GM18508 (cell line): ENCODE measurements around the gene KMT2A.
"Not testable (repeated sequence)": the region's sequence is repeated elsewhere in the genome, so short reads cannot be mapped to it uniquely, and the experiment has no call there.

Experiments used
- ATAC-seq: cut with Tn5 transposase; IDR thresholded peaks from one replicate; pipeline ENCODE4 v1.9.1; 2021; ENCODE audit warnings: moderate number of reproducible peaks; ENCODE audit not compliant: insufficient read depth, unreplicated experiment

KMT2A gene

GRCh38 chr11:118435893-118436624, at the start of gene KMT2A:
TSS of gene KMT2A (plus strand) at chr11:118436492. CDS start at chr11:118436513, 21 bp downstream.
- ATAC-seq: no peak

GRCh38 chr11:118396097-118396501, 40.2 kb upstream of the KMT2A start:
- no peak for ATAC-seq

GRCh38 chr11:118397448-118397847, 38.8 kb upstream of the KMT2A start:
- no peak for ATAC-seq

DNA sequence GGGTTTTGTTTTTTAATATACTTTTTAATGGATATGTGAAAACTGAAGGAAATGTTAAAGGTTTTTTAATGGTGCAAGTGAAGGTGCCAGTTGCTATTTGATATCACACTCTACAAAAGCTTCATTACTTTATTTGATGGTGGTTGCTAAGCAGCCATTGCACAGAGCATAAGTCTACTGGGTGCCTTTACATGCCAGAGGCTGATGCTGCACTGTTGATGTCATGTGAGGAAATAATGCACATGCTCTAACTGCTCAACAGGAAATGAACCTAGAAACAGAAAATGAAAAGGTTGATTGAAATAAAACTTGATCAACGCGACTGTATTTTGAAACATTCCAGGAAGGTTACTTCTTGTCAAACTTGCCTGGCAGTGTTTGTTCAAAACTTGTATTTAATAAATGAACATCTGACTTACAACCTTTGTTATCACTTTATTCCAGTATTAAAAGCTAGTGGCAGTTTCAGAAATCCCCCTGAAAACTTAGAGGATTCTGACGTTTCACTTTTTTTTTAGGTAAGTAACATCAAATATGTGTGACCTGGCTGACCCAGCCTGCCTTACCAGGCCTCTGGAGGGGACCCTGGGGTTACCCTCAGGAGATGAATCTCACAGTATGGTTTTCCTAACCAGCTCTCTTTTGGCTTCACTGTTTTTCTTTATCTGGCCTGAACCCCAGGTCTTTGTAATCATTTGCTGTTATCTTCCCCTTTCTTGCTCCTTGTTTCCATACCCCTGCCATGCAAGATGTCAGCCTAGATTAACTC, 37.3 kb upstream of the KMT2A start:
- no peak for ATAC-seq

- no peak for ATAC-seq
Observed at GRCh38 chr11:118401151-118401879, 35.0 kb upstream of the KMT2A start, which contains the start of gene ATP5MG. TSS of gene ATP5MG (plus strand) at chr11:118401606. CDS start at chr11:118401666, 60 bp downstream.

GRCh38 chr11:118401880-118402590, 34.3 kb upstream of the KMT2A start:
- no peak for ATAC-seq

DNA sequence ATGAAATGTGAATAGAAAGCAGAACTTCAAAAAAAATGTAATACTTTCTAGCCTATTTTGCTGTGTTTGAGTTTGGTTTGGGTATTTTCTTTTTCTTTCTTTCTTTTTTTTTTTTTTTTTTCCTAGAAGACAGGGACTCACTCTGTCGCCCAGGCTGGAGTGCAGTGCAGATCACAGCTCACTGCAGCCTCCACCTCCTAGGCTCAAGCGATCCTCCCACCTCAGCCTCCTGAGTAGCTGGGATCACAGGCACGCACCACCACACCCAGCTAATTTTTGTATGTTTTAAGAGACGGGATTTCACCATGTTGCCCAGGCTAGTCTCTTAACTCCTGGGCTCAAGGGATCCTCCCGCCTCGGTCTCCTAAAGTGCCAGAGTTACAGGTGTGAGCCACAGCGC, 33.7 kb upstream of the KMT2A start:
- ATAC-seq: not testable (repeated sequence)

DNA sequence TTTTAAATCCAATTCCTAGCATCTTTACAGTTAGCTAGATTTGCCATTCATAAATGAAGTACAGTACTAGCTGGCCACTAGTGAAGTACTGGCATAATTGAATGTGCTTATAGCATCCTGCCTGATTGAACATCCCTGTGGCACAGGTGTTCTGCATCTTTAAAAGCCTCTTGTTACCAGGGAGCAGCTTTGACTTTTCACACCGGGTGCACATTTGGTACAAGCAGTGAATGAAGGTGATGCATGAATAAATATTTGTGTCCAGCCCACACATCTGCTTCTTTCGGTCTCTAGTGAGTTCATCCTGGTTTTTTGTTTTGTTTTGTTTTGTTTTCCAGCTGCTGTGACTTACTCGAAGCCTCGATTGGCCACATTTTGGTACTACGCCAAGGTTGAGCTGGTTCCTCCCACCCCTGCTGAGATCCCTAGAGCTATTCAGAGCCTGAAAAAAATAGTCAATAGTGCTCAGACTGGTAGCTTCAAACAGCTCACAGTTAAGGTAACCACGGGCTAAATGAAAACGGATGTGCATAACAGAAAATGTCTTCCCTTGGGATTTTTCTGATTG, 29.6 kb upstream of the KMT2A start:
- ATAC-seq: no peak

DNA sequence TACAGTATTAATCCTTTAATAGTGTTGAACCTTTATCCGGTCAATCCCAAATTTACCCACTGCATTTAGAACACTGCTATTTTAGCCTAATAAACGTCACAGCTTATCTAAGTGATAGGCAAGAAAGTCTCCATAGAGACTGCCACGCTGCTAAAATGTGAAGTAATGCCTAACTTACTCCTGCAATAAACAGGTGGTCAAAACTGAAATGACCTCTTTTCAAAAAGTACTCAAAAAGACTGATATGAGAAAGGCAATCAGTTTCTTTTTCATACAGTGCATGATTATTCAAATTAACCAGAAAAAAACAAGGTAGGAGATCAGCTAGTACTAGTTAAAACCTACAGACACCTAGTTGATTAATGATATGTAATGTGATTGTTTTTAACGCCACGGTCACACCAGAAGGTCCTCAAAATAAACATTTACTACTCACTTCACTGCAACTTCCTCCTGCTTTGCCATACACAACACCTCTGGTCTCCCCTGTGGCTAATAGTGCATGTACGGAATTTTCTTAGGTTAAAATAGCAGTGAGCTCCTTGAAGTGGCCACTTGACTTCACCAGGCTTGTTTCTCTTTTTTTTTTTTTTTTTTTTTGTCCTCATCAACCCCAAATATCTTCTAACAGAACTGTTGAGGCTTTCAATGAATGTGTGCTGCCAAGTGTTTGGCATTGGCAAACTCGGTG, 26.1 kb upstream of the KMT2A start:
- no peak for ATAC-seq

DNA sequence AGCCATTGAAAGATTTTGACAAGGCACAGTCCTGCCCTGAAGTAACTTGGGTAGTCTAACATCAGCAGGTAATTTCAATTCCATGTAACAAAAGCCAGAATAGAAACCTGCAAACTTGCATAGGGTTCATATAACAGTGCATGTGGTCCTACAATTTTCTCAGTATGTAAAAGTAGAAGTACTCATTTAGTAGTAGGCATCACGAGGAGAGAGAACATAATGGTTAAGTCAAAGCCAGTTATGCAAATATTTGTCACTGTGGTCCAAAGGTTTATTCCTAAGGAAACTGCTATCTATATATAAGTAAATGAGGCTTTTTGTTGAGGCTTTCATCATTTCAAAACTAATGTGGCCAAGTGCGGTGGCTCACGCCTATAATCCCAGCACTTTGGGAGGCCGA, 24.8 kb upstream of the KMT2A start:
- ATAC-seq: no peak

DNA sequence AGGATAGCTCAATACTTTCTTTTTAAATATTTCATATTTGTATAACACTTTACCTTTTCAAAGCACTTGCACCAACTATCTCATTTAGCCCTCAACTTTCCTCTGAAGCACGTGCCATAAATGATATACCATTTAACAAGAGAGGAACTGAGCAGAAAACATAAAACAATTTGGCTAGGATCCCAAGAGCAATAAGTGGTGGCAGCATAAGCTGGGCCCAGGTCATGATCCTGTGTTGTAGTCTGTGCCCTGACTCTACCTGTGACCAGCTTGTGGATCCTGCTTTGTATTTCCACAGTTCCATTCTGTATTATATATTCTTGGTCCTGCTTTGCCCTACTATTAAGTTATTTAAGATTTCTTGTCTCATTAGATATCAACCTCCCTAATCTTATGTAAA, 23.4 kb upstream of the KMT2A start:
- ATAC-seq: no peak

DNA sequence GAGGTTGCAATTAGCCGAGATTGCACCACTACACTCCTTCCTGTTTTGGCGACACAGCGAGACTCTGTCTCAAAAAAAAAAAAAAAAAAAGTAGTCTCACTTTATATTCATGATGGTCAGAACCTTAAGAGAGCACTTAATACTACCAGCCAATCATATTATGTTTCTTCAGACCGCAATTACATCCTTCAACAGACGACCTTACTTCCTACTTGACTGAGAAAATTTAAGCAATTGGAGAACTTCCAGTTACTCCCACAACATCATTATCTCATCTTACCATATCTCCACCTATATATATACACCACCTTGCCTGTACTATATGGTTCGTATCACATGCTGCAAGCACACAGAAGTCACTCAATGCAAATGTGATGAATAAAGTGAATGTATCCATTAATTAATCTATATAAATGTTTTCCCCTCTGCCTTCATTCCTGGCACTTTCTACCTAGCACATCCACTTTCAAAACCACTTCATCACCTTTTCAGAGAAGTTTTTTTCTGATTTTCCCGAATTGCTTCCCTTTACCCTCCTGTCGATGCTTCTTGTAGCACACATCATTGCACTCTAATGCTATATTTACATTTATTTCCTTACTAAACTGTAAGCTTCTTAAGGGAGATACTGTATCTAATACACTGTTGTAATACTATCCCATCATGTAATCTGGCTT, 21.1 kb upstream of the KMT2A start:
- ATAC-seq: no peak

GRCh38 chr11:118415739-118416068, 20.6 kb upstream of the KMT2A start:
- no peak for ATAC-seq

GRCh38 chr11:118416900-118417299, 19.4 kb upstream of the KMT2A start:
- ATAC-seq: not testable (repeated sequence)

DNA sequence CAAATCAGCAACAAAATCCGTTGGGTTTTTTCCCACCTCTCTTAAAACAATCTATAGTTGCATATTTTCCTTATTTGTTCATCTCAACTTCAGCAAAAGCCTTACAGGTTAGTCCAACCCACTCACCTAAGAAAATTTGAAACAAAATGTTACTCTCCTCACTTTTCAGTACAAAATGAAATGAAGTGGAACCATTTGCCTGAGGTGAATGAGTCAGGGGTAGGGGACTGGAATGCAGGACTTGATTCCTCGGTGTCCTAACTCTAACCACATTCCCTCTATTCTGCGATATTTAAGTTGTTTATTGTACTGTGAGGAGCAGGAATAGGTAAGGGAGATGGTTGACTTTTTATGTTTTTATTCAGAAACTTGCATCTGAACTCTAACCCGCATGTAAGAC, 18.5 kb upstream of the KMT2A start:
- no peak for ATAC-seq

- no peak for ATAC-seq
Observed at GRCh38 chr11:118418766-118419165, 17.5 kb upstream of the KMT2A start.

DNA sequence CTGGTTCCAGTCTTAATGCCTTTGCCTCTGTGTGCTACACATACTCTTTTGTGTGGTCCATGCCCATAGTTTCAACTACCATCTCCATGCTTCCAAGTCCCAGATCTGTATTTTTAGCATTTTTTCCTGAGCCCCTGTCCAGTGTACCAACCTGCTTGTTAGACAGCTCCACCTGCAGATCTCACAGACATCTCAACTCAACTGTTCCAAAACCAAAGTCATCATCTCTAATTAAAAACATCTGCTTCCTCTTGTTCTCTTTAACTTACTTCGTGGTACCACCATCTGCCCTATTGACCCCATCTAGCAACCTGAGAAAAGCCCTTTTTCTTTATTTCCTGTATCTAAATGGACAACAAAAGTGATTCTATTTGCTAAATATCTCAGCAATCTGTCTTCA, 8.6 kb upstream of the KMT2A start:
- no peak for ATAC-seq

GRCh38 chr11:118430956-118431355, 5.3 kb upstream of the KMT2A start:
- no peak for ATAC-seq

DNA sequence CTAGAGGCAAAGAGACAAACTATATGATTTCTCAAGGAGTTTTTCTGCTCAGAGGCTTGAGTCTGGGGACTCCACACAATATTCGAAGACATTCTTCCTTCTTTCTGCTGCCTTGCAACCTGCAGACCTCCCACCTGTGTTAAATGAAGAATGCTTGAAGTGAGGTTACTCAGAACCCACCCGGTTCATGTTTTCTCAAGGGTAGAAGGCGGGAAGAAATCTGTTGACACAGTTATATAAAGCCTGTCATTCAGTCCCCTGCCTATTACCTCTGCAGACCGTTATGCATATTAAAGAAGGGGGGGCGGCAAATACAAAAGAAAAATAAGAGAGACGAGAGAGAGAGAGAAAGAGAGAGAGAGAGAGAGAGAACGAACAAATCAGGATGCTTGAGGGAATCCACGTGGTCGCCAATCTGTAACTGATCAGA, 2.2 kb upstream of the KMT2A start:
- ATAC-seq: no peak
